K562 (cell line): ENCODE measurements around the gene IGF1R. TPM values are rescaled to one million over a fixed set of nuclear protein-coding genes. Genes with fewer than 3 reads are reported as not detected.

Experiments
- ATAC-seq: fragments of 200-7000 bp; cut with Tn5 transposase; 3 replicates; pipeline ENCODE4 v1.9.1; 2020; ENCODE audit warnings: moderate library complexity
- BruUV-seq: library from RNA; stranded (reverse); fragments of 400-500 nt; replicated peaks from 2 replicates; lab custom pipeline; 2021; lab: Mats Ljungman, UMichigan
- CTCF ChIA-PET: fragments of 300-600 bp; formaldehyde crosslinking; extraction: SDS; loops from one replicate; lab custom pipeline; 2021; ENCODE audit warnings: low intra/inter-chr PET ratio; lab: Yijun Ruan, JAX
- POLR2A ChIA-PET: fragments of 300-600, 350-650 bp; sonication (Branson Sonifier 250); formaldehyde crosslinking; extraction: SDS; loops from one replicate; lab custom pipeline; 2021; ENCODE audit warnings: antibody characterized with exemption, inconsistent platforms; lab: Yijun Ruan, JAX
- DNase-seq, 4 experiments: peaks; one replicate each; pipeline versions ENCODE4 v3.0.0 to v3.0.0-alpha.2; 2011 to 2018; ENCODE audit warnings: low spot score in 3 of 4, mixed read lengths in 3 of 4; ENCODE audit errors: extremely low read depth in 1 of 4
- FAIRE-seq: peaks from 2 replicates; lab custom pipeline; 2011; peaks lifted over from hg19 to GRCh38; lab: Jason Lieb, UNC
- H2AFZ ChIP-seq: 2 replicates; pipeline ENCODE4 v1.6.0; 2011; ENCODE audit warnings: low read depth, low read length, control low read depth, inconsistent platforms
- H3K27ac ChIP-seq: fragments of 200-600 bp; 3 replicates; pipeline ENCODE4 v1.8.0; 2011; ENCODE audit warnings: low read depth, mild to moderate bottlenecking, control low read depth, inconsistent platforms, low read length, moderate library complexity, mixed read lengths; ENCODE audit errors: extremely low read depth
- H3K27me3 ChIP-seq, 2 experiments: fragments of 300-600 bp in 1 of 2; 2 replicates in 1 of 2; 3 replicates in 1 of 2; pipeline versions ENCODE4 v1.6.0 to v1.8.0; 2011; ENCODE audit warnings: inconsistent platforms in 2 of 2, low read length in 2 of 2, mild to moderate bottlenecking in 1 of 2, mixed read lengths in 1 of 2, moderate library complexity in 1 of 2; ENCODE audit not compliant: control insufficient read depth in 2 of 2, insufficient read depth in 2 of 2
- H3K36me3 ChIP-seq: fragments of 300-600 bp; 3 replicates; pipeline ENCODE4 v1.8.0; 2011; ENCODE audit warnings: mild to moderate bottlenecking, low read length, inconsistent platforms; ENCODE audit not compliant: control insufficient read depth, insufficient read depth
- H3K4me1 ChIP-seq, 2 experiments: fragments of 200-600 bp in 1 of 2; replicated peaks in 1 of 2; 2 replicates in 1 of 2; 3 replicates in 1 of 2; pipeline versions ENCODE4 v1.5.1 to v1.8.0; 2011; ENCODE audit warnings: inconsistent platforms in 2 of 2, low read length in 2 of 2, mild to moderate bottlenecking in 1 of 2, mixed read lengths in 1 of 2, moderate library complexity in 1 of 2; ENCODE audit not compliant: control insufficient read depth in 2 of 2, insufficient read depth in 2 of 2
- H3K4me2 ChIP-seq: 2 replicates; pipeline ENCODE4 v1.6.1; 2011; ENCODE audit warnings: low read length, control low read depth, inconsistent platforms, mixed read lengths; ENCODE audit not compliant: insufficient read depth
- H3K4me3 ChIP-seq: fragments of 200-600 bp; sonication (generic), shearing (Covaris generic); 2 replicates; pipeline ENCODE4 v1.5.1; 2016; ENCODE audit warnings: control low read depth, inconsistent platforms
- H3K79me2 ChIP-seq: fragments of 200-600 bp; 3 replicates; pipeline ENCODE4 v1.8.0; 2011; ENCODE audit warnings: low read length, inconsistent platforms; ENCODE audit not compliant: control insufficient read depth, insufficient read depth
- H3K9ac ChIP-seq, 2 experiments: 2 replicates each; pipeline versions ENCODE4 v1.6.0 to v1.6.1; 2011; ENCODE audit warnings: low read depth in 2 of 2, low read length in 2 of 2, control low read depth in 1 of 2, inconsistent platforms in 1 of 2, mild to moderate bottlenecking in 1 of 2, mixed read lengths in 1 of 2; ENCODE audit not compliant: insufficient read depth in 1 of 2
- H3K9me1 ChIP-seq: one replicate; pipeline ENCODE4 v1.6.0; 2011; ENCODE audit warnings: inconsistent platforms, mild to moderate bottlenecking, low read length, moderate library complexity; ENCODE audit not compliant: control insufficient read depth, insufficient read depth
- H3K9me3 ChIP-seq: replicated peaks from 2 replicates; pipeline ENCODE4 v1.5.1; 2011; ENCODE audit warnings: low read depth, low read length, inconsistent platforms; ENCODE audit not compliant: control insufficient read depth, insufficient read depth
- H4K20me1 ChIP-seq: replicated peaks from 2 replicates; pipeline ENCODE4 v1.6.1; 2011; ENCODE audit warnings: low read length, inconsistent platforms, mixed read lengths; ENCODE audit not compliant: control insufficient read depth, insufficient read depth
- IRF1 ChIP-seq: sonication (generic); formaldehyde crosslinking; IDR thresholded peaks from 2 replicates; pipeline ENCODE4 v1.8.0; 2022; ENCODE audit warnings: missing genetic modification reagents, mild to moderate bottlenecking, borderline replicate concordance
- LARP7 ChIP-seq: fragments of 450-650 bp; IDR thresholded peaks from 2 replicates; pipeline ENCODE4 v1.6.1; 2016
- LEF1 ChIP-seq: fragments of 450-650 bp; IDR thresholded peaks from 2 replicates; pipeline ENCODE4 v1.6.1; 2016; ENCODE audit warnings: mild to moderate bottlenecking
- NFIX ChIP-seq: fragments of 250-450 bp; sonication (Bioruptor Pico); IDR thresholded peaks from 2 replicates; pipeline ENCODE4 v1.4.0; 2020; ENCODE audit warnings: low read depth, mild to moderate bottlenecking, moderate library complexity
- PCBP1 ChIP-seq: fragments of 200-400 bp; formaldehyde crosslinking; IDR thresholded peaks from 2 replicates; pipeline ENCODE4 v1.6.1; 2018; ENCODE audit warnings: mild to moderate bottlenecking, low read depth, low read length; ENCODE audit not compliant: poor library complexity, severe bottlenecking
- ZBTB26 ChIP-seq: fragments of 450-650 bp; formaldehyde crosslinking; IDR thresholded peaks from 2 replicates; pipeline ENCODE4 v1.4.0; 2022; ENCODE audit warnings: missing genetic modification characterization
- ZNF274 ChIP-seq: IDR thresholded peaks from 2 replicates; pipeline ENCODE4 v1.6.1; 2011; ENCODE audit warnings: low read depth, mild to moderate bottlenecking, low read length, moderate library complexity, borderline replicate concordance
- ZNF518B ChIP-seq: fragments of 250-450 bp; sonication (Bioruptor Pico); IDR thresholded peaks from 2 replicates; pipeline ENCODE4 v1.5.0; 2021; ENCODE audit warnings: mild to moderate bottlenecking, moderate library complexity
- WGBS: fragments of 100-300 bp; shearing (Covaris generic); methylation state at CpG from one replicate; pipeline ENCODE4 v1.1.6; 2016; ENCODE audit warnings: low coverage, mixed read lengths; ENCODE audit not compliant: insufficient coverage; ENCODE audit errors: missing lambda C conversion rate; 5-methylcytosine and 5-hydroxymethylcytosine counted together
- in situ Hi-C: fragments of 300-500 bp; cut with MboI; formaldehyde crosslinking; loops from 4 replicates; pipeline ENCODE4 v1.15.0; 2018; ENCODE audit warnings: inconsistent platforms, mixed read lengths
- intact Hi-C: fragments of 100-400 bp; cut with micrococcal nuclease; formaldehyde crosslinking; loops from 2 replicates; pipeline ENCODE4 v1.14.2; 2022
- polyA plus RNA-seq, 8 experiments: library from polyadenylated mRNA; depleted of rRNA in 4 of 8; stranded (reverse) in 5 of 8; unstranded in 3 of 8; fragments of >200 nt; fragmentation: Nextera tagmentation in 2 of 8; fragmentation: Illumina TruSeq in 1 of 8; extraction: Ambion mirVana in 2 of 8; extraction: Trizol in 1 of 8; gene quantifications; 2 replicates each; pipeline versions ENCODE4 v1.2.1 to v1.2.3, GENCODE V29; 2011 to 2014; ENCODE audit warnings: inconsistent platforms in 1 of 8, missing spikeins in 1 of 8
- total RNA-seq, 7 experiments: library from RNA; depleted of rRNA in 6 of 7; stranded (reverse); fragments of >200 nt in 6 of 7; fragmentation: Illumina TruSeq in 2 of 7; extraction: Trizol in 2 of 7; gene quantifications; 2 replicates each; pipeline versions ENCODE4 v1.2.1 to v1.2.3, GENCODE V29; 2011 to 2021; ENCODE audit warnings: low replicate concordance in 1 of 7

Gene IGF1R
- total and polyA plus RNA-seq, 9 of the 15 experiments (the other 6 are each of a cell fraction or from before 2014, with no cell fraction given): 0.35 to 8.0 (median 1.6) TPM

- no TSS peak for BruUV-seq
- Histone ChIP-seq H2AFZ (no peak overlapping the region), H3K79me2 (no peaks in the 10 kb centered on the region), H3K36me3 (no peaks in the 10 kb centered on the region), H3K4me3 (no peak overlapping the region), H3K27ac (no peak overlapping the region), H4K20me1 (0 out of 2 replicates have a peak, but pooled peaks cover 3% of the 10 kb centered on the region), H3K27me3 (peaks cover 47 to 50% of the 10 kb centered on the region in 2 experiments), H3K9me1 (no peaks in the 10 kb centered on the region), H3K9me3 (no peaks in the 10 kb centered on the region), H3K9ac (no peak overlapping the region), H3K4me1 (peaks cover 0 to 4% of the 10 kb centered on the region in 2 experiments; a peak in 2 of 5 replicates), H3K4me2 (no peak overlapping the region)
- TF ChIP-seq LEF1 (no peak), ZNF518B (CRISPR knock-in tag) (no peak), ZNF274 (no peak), NFIX (CRISPR knock-in tag) (no peak), PCBP1 (no peak), LARP7 (no peak), ZBTB26 (CRISPR knock-in tag) (no peak), IRF1 (CRISPR knock-in tag) (no peak)
- intact Hi-C loops: no loop called here
- DNase-seq (no peak), ATAC-seq (no peak), FAIRE-seq (no peak)
- in situ Hi-C loops: no loop called here
- ChIA-PET POLR2A (interaction anchor here (0.6 kb wide), 1 partner anchor 266 kb away, joined by 3 read pairs; no protein-coding TSS in a partner anchor), CTCF (no interaction called here)
- WGBS: 0% methylated on average over 5 of the region's 5 CpGs
Observed at GRCh38 chr15:98967096-98967495, 318.8 kb downstream of the IGF1R start.
